GM12891 (cell line): ENCODE results near the gene ZP1.

Source experiments
- PAX5 ChIP-seq: IDR thresholded peaks from 2 replicates; pipeline ENCODE4 v1.6.1; 2011; ENCODE audit warnings: low read length, moderate library complexity, mild to moderate bottlenecking; ENCODE audit not compliant: insufficient read depth, severe bottlenecking
- POLR2A ChIP-seq: IDR thresholded peaks from 2 replicates; pipeline ENCODE4 v1.6.1; 2011; ENCODE audit warnings: low read depth, low read length, control low read depth
- POLR2AphosphoS5 ChIP-seq: IDR thresholded peaks from 2 replicates; pipeline ENCODE4 v1.6.1; 2011; ENCODE audit warnings: low read depth, low read length, control low read depth
- POU2F2 ChIP-seq: IDR thresholded peaks from 2 replicates; pipeline ENCODE4 v1.6.1; 2011; ENCODE audit warnings: low read depth, mild to moderate bottlenecking, control low read depth, low read length, moderate library complexity
- SPI1 ChIP-seq: IDR thresholded peaks from 2 replicates; pipeline ENCODE4 v1.6.1; 2011; ENCODE audit warnings: low read depth, low read length, control low read depth
- TAF1 ChIP-seq: IDR thresholded peaks from 2 replicates; pipeline ENCODE4 v1.6.1; 2011; ENCODE audit warnings: low read depth, low read length, control low read depth

GRCh38 chr11:60921777-60922335 lies 54.5 kb downstream of the ZP1 start:
- no peak for TF ChIP-seq POLR2A
- no peak for TF ChIP-seq POLR2AphosphoS5
- no peak for TF ChIP-seq SPI1
- no peak for TF ChIP-seq TAF1
- TF ChIP-seq PAX5 = no peak
- no peak for TF ChIP-seq POU2F2
